Measurements from ENCODE around the gene S100A8.

DNA sequence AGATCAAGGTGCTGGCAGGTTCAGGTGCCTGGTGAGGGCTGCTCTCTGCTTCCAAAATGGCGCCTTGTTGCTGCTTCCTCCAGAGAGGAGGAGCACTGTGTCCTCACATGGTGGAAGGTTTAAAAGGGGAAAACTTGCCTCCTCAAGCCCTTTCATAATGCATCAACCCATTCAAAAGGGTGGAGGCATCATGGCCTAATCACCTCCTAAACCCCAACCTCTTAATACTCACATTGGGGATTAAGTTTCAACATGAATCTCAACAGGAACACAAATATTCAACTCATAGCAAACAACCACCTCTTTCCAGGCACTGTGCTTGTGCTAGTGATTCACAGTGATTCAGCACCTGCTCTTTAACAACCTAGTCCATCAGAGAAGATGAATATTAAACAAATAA lies 19.6 kb downstream of the S100A8 start:
- TF ChIP-seq POLR2A (IDR thresholded peaks at IDR 0.05) = no peak
- TF ChIP-seq, protein P1, sequence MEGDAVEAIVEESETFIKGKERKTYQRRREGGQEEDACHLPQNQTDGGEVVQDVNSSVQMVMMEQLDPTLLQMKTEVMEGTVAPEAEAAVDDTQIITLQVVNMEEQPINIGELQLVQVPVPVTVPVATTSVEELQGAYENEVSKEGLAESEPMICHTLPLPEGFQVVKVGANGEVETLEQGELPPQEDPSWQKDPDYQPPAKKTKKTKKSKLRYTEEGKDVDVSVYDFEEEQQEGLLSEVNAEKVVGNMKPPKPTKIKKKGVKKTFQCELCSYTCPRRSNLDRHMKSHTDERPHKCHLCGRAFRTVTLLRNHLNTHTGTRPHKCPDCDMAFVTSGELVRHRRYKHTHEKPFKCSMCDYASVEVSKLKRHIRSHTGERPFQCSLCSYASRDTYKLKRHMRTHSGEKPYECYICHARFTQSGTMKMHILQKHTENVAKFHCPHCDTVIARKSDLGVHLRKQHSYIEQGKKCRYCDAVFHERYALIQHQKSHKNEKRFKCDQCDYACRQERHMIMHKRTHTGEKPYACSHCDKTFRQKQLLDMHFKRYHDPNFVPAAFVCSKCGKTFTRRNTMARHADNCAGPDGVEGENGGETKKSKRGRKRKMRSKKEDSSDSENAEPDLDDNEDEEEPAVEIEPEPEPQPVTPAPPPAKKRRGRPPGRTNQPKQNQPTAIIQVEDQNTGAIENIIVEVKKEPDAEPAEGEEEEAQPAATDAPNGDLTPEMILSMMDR (IDR thresholded peaks at IDR 0.05) = no peak
